Endothelial cell of umbilical vein (primary cell): ENCODE results near the gene INPP4B. TPM values are rescaled to one million over a fixed set of nuclear protein-coding genes. Genes with fewer than 3 reads are reported as not detected.

Experiments used
- BruUV-seq: library from RNA; stranded (reverse); fragments of 400-500 nt; replicated peaks from 2 replicates; lab custom pipeline; 2021; lab: Mats Ljungman, UMichigan
- CTCF ChIA-PET: fragments of 300-600, 350-600 bp; sonication (Branson Sonifier 250); formaldehyde crosslinking; loops from one replicate; lab custom pipeline; 2021; ENCODE audit warnings: antibody characterized with exemption, inconsistent platforms; lab: Charles Lee
- POLR2A ChIA-PET: fragments of 300-600, 350-600 bp; sonication (Branson Sonifier 250); formaldehyde crosslinking; loops from one replicate; lab custom pipeline; 2021; ENCODE audit warnings: antibody characterized with exemption, inconsistent platforms; lab: Charles Lee
- DNase-seq: peaks from one replicate; pipeline ENCODE4 v3.0.0-alpha.2; 2011; ENCODE audit warnings: low read depth, low spot score
- FAIRE-seq: peaks from 2 replicates; lab custom pipeline; 2011; peaks lifted over from hg19 to GRCh38; lab: Jason Lieb, UNC
- H2AFZ ChIP-seq: 2 replicates; pipeline ENCODE4 v1.6.0; 2012; ENCODE audit warnings: low read depth, low read length, control low read depth, inconsistent platforms
- H3K27ac ChIP-seq: 2 replicates; pipeline ENCODE4 v1.5.1; 2011; ENCODE audit warnings: low read depth, mild to moderate bottlenecking, control low read depth, low read length, moderate library complexity; ENCODE audit not compliant: insufficient read depth
- H3K27me3 ChIP-seq, 2 experiments: 2 replicates each; pipeline versions ENCODE4 v1.6.0 to v1.6.1; 2011; ENCODE audit warnings: low read length in 2 of 2, mixed read lengths in 1 of 2; ENCODE audit not compliant: control insufficient read depth in 2 of 2, insufficient read depth in 2 of 2
- H3K36me3 ChIP-seq, 2 experiments: 2 replicates in 1 of 2; 3 replicates in 1 of 2; pipeline ENCODE4 v1.5.1; 2011; ENCODE audit warnings: low read length in 2 of 2, mild to moderate bottlenecking in 1 of 2, moderate library complexity in 1 of 2; ENCODE audit not compliant: control insufficient read depth in 2 of 2, insufficient read depth in 2 of 2; ENCODE audit errors: extremely low read depth in 1 of 2
- H3K4me1 ChIP-seq: 3 replicates; pipeline ENCODE4 v1.5.1; 2011; ENCODE audit warnings: mild to moderate bottlenecking, low read length; ENCODE audit not compliant: control insufficient read depth, insufficient read depth; ENCODE audit errors: extremely low read depth
- H3K4me2 ChIP-seq: 2 replicates; pipeline ENCODE4 v1.6.1; 2011; ENCODE audit warnings: low read length, control low read depth, mixed read lengths; ENCODE audit not compliant: insufficient read depth
- H3K4me3 ChIP-seq, 3 experiments: fragments of 200-600 bp in 1 of 3; sonication (generic), shearing (Covaris generic) in 1 of 3; replicated peaks in 1 of 3; 2 replicates each; pipeline ENCODE4 v1.5.1; 2011 to 2016; ENCODE audit warnings: control low read depth in 3 of 3, low read length in 3 of 3, mild to moderate bottlenecking in 2 of 3, inconsistent platforms in 1 of 3, low read depth in 1 of 3, moderate library complexity in 1 of 3; ENCODE audit not compliant: insufficient read depth in 1 of 3
- H3K79me2 ChIP-seq: 2 replicates; pipeline ENCODE4 v1.6.0; 2012; ENCODE audit warnings: low read length, inconsistent platforms; ENCODE audit not compliant: control insufficient read depth, insufficient read depth
- H3K9ac ChIP-seq: replicated peaks from 2 replicates; pipeline ENCODE3; 2011; ENCODE audit warnings: low read length, control low read depth; ENCODE audit not compliant: insufficient read depth; ENCODE audit errors: extremely low read depth
- H3K9me1 ChIP-seq: replicated peaks from 3 replicates; pipeline ENCODE4 v1.6.0; 2011; ENCODE audit warnings: mild to moderate bottlenecking, low read length; ENCODE audit not compliant: control insufficient read depth, insufficient read depth; ENCODE audit errors: extremely low read depth
- H3K9me3 ChIP-seq: replicated peaks from 2 replicates; pipeline ENCODE4 v1.5.1; 2012; ENCODE audit warnings: low read length, inconsistent platforms; ENCODE audit not compliant: control insufficient read depth, insufficient read depth
- H4K20me1 ChIP-seq: replicated peaks from 2 replicates; pipeline ENCODE3; 2011; ENCODE audit warnings: mild to moderate bottlenecking, low read length; ENCODE audit not compliant: control insufficient read depth, insufficient read depth; ENCODE audit errors: extremely low read depth
- CTCF ChIP-seq, 2 donors: IDR thresholded peaks; 1 replicate in 1 of 2; 2 replicates in 1 of 2; pipeline ENCODE4 v1.5.1; 2011; ENCODE audit warnings: low read length in 2 of 2, mild to moderate bottlenecking in 2 of 2, moderate library complexity in 2 of 2, control low read depth in 1 of 2, inconsistent platforms in 1 of 2, low read depth in 1 of 2; ENCODE audit not compliant: insufficient read depth in 1 of 2; ENCODE audit errors: extremely low read depth in 1 of 2
- EZH2 ChIP-seq: IDR thresholded peaks from 2 replicates; pipeline ENCODE4 v1.6.1; 2012; ENCODE audit warnings: borderline replicate concordance, low read depth, mild to moderate bottlenecking, moderate library complexity, low read length, inconsistent platforms; ENCODE audit not compliant: severe bottlenecking
- FOS ChIP-seq: IDR thresholded peaks from 2 replicates; pipeline ENCODE4 v1.6.1; 2011; ENCODE audit warnings: mild to moderate bottlenecking, low read length, moderate library complexity, borderline replicate concordance; ENCODE audit not compliant: insufficient read depth
- GATA2 ChIP-seq: IDR thresholded peaks from 2 replicates; pipeline ENCODE4 v1.7.0; 2011; ENCODE audit warnings: low read depth, mild to moderate bottlenecking, moderate library complexity, mixed read lengths, low read length; ENCODE audit not compliant: insufficient read length, insufficient read depth
- JUN ChIP-seq: IDR thresholded peaks from 2 replicates; pipeline ENCODE4 v1.6.1; 2011; ENCODE audit warnings: borderline replicate concordance, low read depth; ENCODE audit not compliant: insufficient read length, insufficient read depth
- MAX ChIP-seq: IDR thresholded peaks from 2 replicates; pipeline ENCODE4 v1.6.1; 2011; ENCODE audit not compliant: insufficient read depth, insufficient read length
- MYC ChIP-seq: IDR thresholded peaks from one replicate; pipeline ENCODE4 v1.6.1; 2011; ENCODE audit warnings: mild to moderate bottlenecking, low read depth, low read length
- POLR2A ChIP-seq: IDR thresholded peaks from 2 replicates; pipeline ENCODE4 v1.6.1; 2012; ENCODE audit warnings: low read depth, mild to moderate bottlenecking, control low read depth, low read length
- POLR2AphosphoS5 ChIP-seq: IDR thresholded peaks from 2 replicates; pipeline ENCODE4 v1.6.1; 2012; ENCODE audit warnings: low read depth, mild to moderate bottlenecking, control low read depth, low read length, moderate library complexity; ENCODE audit not compliant: insufficient read depth
- dilution Hi-C: fragments of 300-500 bp; cut with MboI; formaldehyde crosslinking; loops from one replicate; pipeline ENCODE4 v1.15.0; 2019; ENCODE audit warnings: low sequenced_read_pairs; ENCODE audit not compliant: extremely low pct_ligation_motif_present
- intact Hi-C: fragments of 100-400 bp; cut with micrococcal nuclease; formaldehyde crosslinking; loops from one replicate; pipeline ENCODE4 v1.10.0; 2022
- polyA plus RNA-seq, 4 experiments: library from polyadenylated mRNA; depleted of rRNA in 3 of 4; stranded (reverse) in 3 of 4; unstranded in 1 of 4; fragments of >200 nt; gene quantifications; 2 replicates each; pipeline versions ENCODE4 v1.2.1 to v1.2.3, GENCODE V29; 2011 to 2012; ENCODE audit warnings: missing spikeins in 1 of 4
- total RNA-seq: library from RNA; stranded (reverse); gene quantifications from 2 replicates; pipeline ENCODE4 v1.2.3, GENCODE V29; 2021

Gene INPP4B
- total and polyA plus RNA-seq, 2 donors (not counting 3 experiments of a cell fraction or from before 2014, with no cell fraction given) = 0.41 to 3.1 TPM

- no peak for FAIRE-seq
- DNase-seq = no peak
- no peaks in the 10 kb centered on the region for H3K9me1 ChIP-seq
- no peak overlapping the region for H3K27ac ChIP-seq
- no peaks in the 10 kb centered on the region for H3K9me3 ChIP-seq
- intact Hi-C loops (no loop called here), dilution Hi-C loops (no loop called here)
- H3K4me2 ChIP-seq = no peak overlapping the region
- no TSS peak for BruUV-seq
- no peaks in the 10 kb centered on the region for H4K20me1 ChIP-seq
- CTCF ChIA-PET = no interaction called here
- POLR2A ChIA-PET = no interaction called here
- H2AFZ ChIP-seq = no peak overlapping the region
- H3K4me3 ChIP-seq = no peak overlapping the region
- H3K27me3 ChIP-seq = no peaks in the 10 kb centered on the region
- H3K79me2 ChIP-seq = no peaks in the 10 kb centered on the region
- no peaks in the 10 kb centered on the region for H3K36me3 ChIP-seq
- TF ChIP-seq EZH2 (no peak), CTCF (IDR thresholded peaks at IDR 0.05; ENCODE audit: extremely low read depth in 1 of 2, insufficient read depth in 1 of 2, low read depth in 1 of 2, low read length in 2 of 2) (no peak), GATA2 (no peak), POLR2A (no peak), MYC (no peak), MAX (no peak), FOS (no peak), POLR2AphosphoS5 (no peak), JUN (no peak)
- H3K4me1 ChIP-seq = no peaks in the 10 kb centered on the region
- H3K9ac ChIP-seq = no peak overlapping the region
These were observed 654.2 kb downstream of the INPP4B start for GRCh38 chr4:142191901-142192300.
